Lung (tissue), 12 donors: Measurements from ENCODE around the gene TEX51. TPM values are rescaled to one million over a fixed set of nuclear protein-coding genes. Genes with fewer than 3 reads are reported as not detected.

Experiments
- ATAC-seq: fragments of 200-7000 bp; cut with Tn5 transposase; one replicate; pipeline ENCODE4 v1.9.1; 2020; ENCODE audit warnings: moderate number of reproducible peaks; ENCODE audit not compliant: insufficient read depth, low FRiP score
- DNase-seq, 3 donors: peaks; one replicate each; pipeline ENCODE4 v3.0.0-alpha.2; 2013 to 2017
- H3K27ac ChIP-seq, 2 donors: one replicate each; pipeline ENCODE4 v1.5.1; 2013; ENCODE audit warnings: mild to moderate bottlenecking in 2 of 2, moderate library complexity in 2 of 2, control low read depth in 1 of 2, inconsistent platforms in 1 of 2, low read depth in 1 of 2, low read length in 1 of 2
- H3K27me3 ChIP-seq, 3 donors: one replicate each; pipeline ENCODE4 v1.5.1; 2013; ENCODE audit warnings: low read length in 2 of 3; ENCODE audit not compliant: control insufficient read depth in 3 of 3, insufficient read depth in 3 of 3
- H3K36me3 ChIP-seq, 4 donors: one replicate each; pipeline ENCODE4 v1.5.1; 2013; ENCODE audit warnings: low read length in 4 of 4, mild to moderate bottlenecking in 1 of 4, moderate library complexity in 1 of 4; ENCODE audit not compliant: control insufficient read depth in 4 of 4, insufficient read depth in 4 of 4
- H3K4me1 ChIP-seq, 5 donors: one replicate each; pipeline ENCODE4 v1.5.1; 2013; ENCODE audit warnings: low read length in 5 of 5, mild to moderate bottlenecking in 2 of 5, moderate library complexity in 1 of 5; ENCODE audit not compliant: control insufficient read depth in 5 of 5, insufficient read depth in 5 of 5
- H3K4me3 ChIP-seq: one replicate; pipeline ENCODE4 v1.5.1; 2013; ENCODE audit warnings: mild to moderate bottlenecking, control low read depth, moderate library complexity
- H3K9ac ChIP-seq, 2 donors: one replicate each; pipeline ENCODE4 v1.5.1; 2013; ENCODE audit warnings: low read length in 2 of 2, control low read depth in 1 of 2; ENCODE audit not compliant: insufficient read depth in 1 of 2
- H3K9me3 ChIP-seq, 4 donors: one replicate each; pipeline ENCODE4 v1.5.1; 2013; ENCODE audit warnings: low read length in 3 of 4, mild to moderate bottlenecking in 1 of 4, moderate library complexity in 1 of 4; ENCODE audit not compliant: control insufficient read depth in 4 of 4, insufficient read depth in 3 of 4
- CTCF ChIP-seq: IDR thresholded peaks from 2 replicates; pipeline ENCODE4 v1.5.1; 2012; ENCODE audit warnings: mild to moderate bottlenecking; ENCODE audit errors: control extremely low read depth, extremely low read depth
- WGBS, 2 donors: extraction: QIAGEN DNeasy Blood & Tissue Kit; methylation state at CpG; one replicate each; pipeline ENCODE4 v1.1.7; 2013; 5-methylcytosine and 5-hydroxymethylcytosine counted together
- polyA plus RNA-seq, 2 donors: library from polyadenylated mRNA; stranded (reverse); fragments of 200-250 nt; gene quantifications; one replicate each; pipeline ENCODE4 v1.2.1, GENCODE V29; 2013
- total RNA-seq, 2 donors: library from RNA; depleted of rRNA in 1 of 2; stranded (reverse); fragments of >200 nt in 1 of 2; gene quantifications; one replicate each; pipeline ENCODE4 v1.2.1, GENCODE V29; 2014 to 2021
- donor health status: control.
- donor health status: control.
- donor health status: Bipolar disorder and iron deficiency.
- donor health status: healthy.
- donor health status: DM: yes; HTN: yes; CAD: no.

TEX51 gene
- total and polyA plus RNA-seq, 4 donors, result not detected

GRCh38 chr2:126881591-126881990, 17.1 kb upstream of the TEX51 start:
- ATAC-seq, result no peak
- no peak overlapping the region for H3K9ac ChIP-seq
- peaks cover 0 to 12% (median 0%) of the 10 kb centered on the region in 5 donors for H3K4me1 ChIP-seq
- no peaks in the 10 kb centered on the region for H3K27me3 ChIP-seq
- H3K9me3 ChIP-seq, result peaks cover 0 to 12% (median 0%) of the 10 kb centered on the region in 4 donors
- DNase-seq, result no peak
- H3K36me3 ChIP-seq, result no peaks in the 10 kb centered on the region
- TF ChIP-seq CTCF, result no peak
- no peak overlapping the region for H3K27ac ChIP-seq
- 68 to 72% methylated on average over 9 of the region's 9 CpGs for WGBS, 2 donors
- H3K4me3 ChIP-seq, result no peak overlapping the region

- WGBS, 2 donors, result 39 to 45% methylated on average over 2 of the region's 2 CpGs
- DNase-seq, result no peak
- peaks cover 0 to 8% (median 0%) of the 10 kb centered on the region in 4 donors for H3K9me3 ChIP-seq
- no peak for ATAC-seq
- TF ChIP-seq CTCF, result no peak
- H3K4me1 ChIP-seq, result peaks cover 0 to 12% (median 0%) of the 10 kb centered on the region in 5 donors
- no peak overlapping the region for H3K27ac ChIP-seq
- no peaks in the 10 kb centered on the region for H3K36me3 ChIP-seq
- no peak overlapping the region for H3K4me3 ChIP-seq
- H3K9ac ChIP-seq, result no peak overlapping the region
- no peaks in the 10 kb centered on the region for H3K27me3 ChIP-seq
These were observed 16.5 kb upstream of the TEX51 start for GRCh38 chr2:126882181-126882580.

GRCh38 chr2:126882736-126883665, 15.7 kb upstream of the TEX51 start:
- Histone ChIP-seq H3K27me3 (no peaks in the 10 kb centered on the region), H3K36me3 (no peaks in the 10 kb centered on the region), H3K27ac (no peak overlapping the region), H3K4me1 (peaks cover 0 to 12% (median 0%) of the 10 kb centered on the region in 5 donors), H3K9me3 (peaks cover 0 to 8% (median 0%) of the 10 kb centered on the region in 4 donors), H3K4me3 (no peak overlapping the region), H3K9ac (no peak overlapping the region)
- 82 to 89% methylated on average over 7 of the region's 7 CpGs for WGBS, 2 donors
- no peak for TF ChIP-seq CTCF
- no peak for DNase-seq
- ATAC-seq, result no peak
